Ovary (tissue), 9 donors: ENCODE measurements around the gene TMEM135. TPM values are rescaled to one million over a fixed set of nuclear protein-coding genes. Genes with fewer than 3 reads are reported as not detected.
A peak's percentile ranks its signal among the peaks of the same experiment; 100 is the strongest.

Source experiments
- DNase-seq, 5 donors: peaks; one replicate each; pipeline ENCODE4 v3.0.0-alpha.2; 2019 to 2020
- H3K27ac ChIP-seq, 2 donors: fragments of 200-600 bp; one replicate each; pipeline versions ENCODE4 v1.5.1 to v1.8.0; 2019 to 2022
- H3K27me3 ChIP-seq: fragments of 200-600 bp; one replicate; pipeline ENCODE4 v1.8.0; 2022
- H3K36me3 ChIP-seq: fragments of 200-600 bp; sonication (generic); one replicate; pipeline ENCODE4 v1.5.1; 2019
- H3K4me1 ChIP-seq: one replicate; pipeline ENCODE4 v1.8.1; 2013; ENCODE audit warnings: mild to moderate bottlenecking, moderate library complexity; ENCODE audit not compliant: insufficient read depth
- H3K4me3 ChIP-seq: fragments of 200-600 bp; sonication (generic); one replicate; pipeline ENCODE4 v1.5.1; 2017
- H3K9me3 ChIP-seq, 2 donors: fragments of 200-600 bp in 1 of 2; sonication (generic) in 1 of 2; one replicate each; pipeline versions ENCODE4 v1.5.1 to v1.8.1; 2013 to 2019; ENCODE audit warnings: mild to moderate bottlenecking in 1 of 2, moderate library complexity in 1 of 2
- EP300 ChIP-seq: sonication (generic); formaldehyde crosslinking; IDR thresholded peaks from one replicate; pipeline ENCODE4 v1.6.1; 2017; ENCODE audit warnings: antibody characterized with exemption
- POLR2A ChIP-seq: fragments of 450-650 bp; IDR thresholded peaks from one replicate; pipeline ENCODE4 v1.6.1; 2017; ENCODE audit warnings: antibody characterized with exemption, mild to moderate bottlenecking, moderate library complexity
- WGBS, 3 donors: extraction: QIAGEN DNeasy Blood & Tissue Kit in 1 of 3; methylation state at CpG; one replicate each; pipeline versions ENCODE4 v1.1.5 to v1.1.7; 2013 to 2017; 5-methylcytosine and 5-hydroxymethylcytosine counted together
- intact Hi-C, 4 donors: fragments of 100-400 bp; cut with DNase I; formaldehyde crosslinking; loops; one replicate each; pipeline versions ENCODE4 v1.11.0 to v1.15.1; 2022 to 2023
- polyA plus RNA-seq, 2 donors: library from polyadenylated mRNA; stranded (reverse); fragments of 200-250 nt in 1 of 2; fragments of 350-450 nt in 1 of 2; fragmentation: Illumina TruSeq in 1 of 2; extraction: RNeasy Lipid Tissue Mini Kit (QIAGEN cat#74804) in 1 of 2; gene quantifications; one replicate each; pipeline ENCODE4 v1.2.3, GENCODE V29; 2013 to 2014
- total RNA-seq, 7 donors: library from RNA; depleted of rRNA in 2 of 7; stranded (reverse); fragments of >200 nt in 2 of 7; fragmentation: NEBNext Ultra II Directional in 3 of 7; extraction: Animal tissue kit (Norgen Biotek cat#: 25700) in 3 of 7; gene quantifications; one replicate each; pipeline versions ENCODE4 v1.1.0 to v1.2.4, GENCODE V29; 2016 to 2023
- TF ChIP-seq, protein P1 (sequence below), 3 donors: fragments of 450-650 bp in 2 of 3; fragments of 200-600 bp in 1 of 3; IDR thresholded peaks; one replicate each; pipeline versions ENCODE4 v1.5.1 to v1.8.0; 2016 to 2022; ENCODE audit warnings: antibody characterized with exemption in 3 of 3, mild to moderate bottlenecking in 1 of 3
- donor health status: DM: no; HTN: no; CAD: no; lungs with moderate emphysema.
- donor health status: DM: no; HTN: no; CAD: no.
- donor health status: Bipolar disorder and iron deficiency.
- donor health status: DM: yes; HTN: yes; CAD: no.
- donor health status: DM: no; HTN: no; CAD: no.
- donor health status: DM: yes; HTN: yes; CAD: no.

Gene TMEM135
- total and polyA plus RNA-seq, 9 donors, result 8.8 to 24.2 (median 19.6) TPM

DNA sequence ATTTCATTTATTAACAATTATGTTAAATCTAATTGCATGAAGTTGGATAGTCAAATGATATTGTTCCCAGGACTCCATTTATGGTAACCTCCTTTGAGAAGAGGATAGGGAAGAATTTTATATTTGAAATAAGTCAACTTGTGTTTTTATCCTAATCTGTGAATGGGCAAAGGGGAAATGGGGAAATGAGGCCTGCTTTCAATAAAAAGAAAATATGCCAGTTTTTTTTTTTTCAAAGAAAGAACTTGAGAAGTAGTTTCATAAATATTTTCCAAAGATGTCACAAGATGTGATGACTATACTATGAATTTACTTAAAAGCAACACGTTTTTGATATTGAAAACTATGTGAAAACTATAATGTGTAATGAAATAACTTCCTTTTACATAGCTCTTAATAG, 201.8 kb downstream of the TMEM135 start:
- H3K4me1 ChIP-seq, result peaks cover 2% of the 10 kb centered on the region
- WGBS, 3 donors, result 21 to 40% (median 36%) methylated on average over 1 of the region's 1 CpG
- no peaks in the 10 kb centered on the region for H3K36me3 ChIP-seq
- intact Hi-C loops, result no loop called here
- H3K27ac ChIP-seq, result peak overlapping the region in 1 of 2 donors; percentile 41
- DNase-seq, result no peak
- TF ChIP-seq POLR2A (no peak), EP300 (no peak)
- TF ChIP-seq, protein P1, sequence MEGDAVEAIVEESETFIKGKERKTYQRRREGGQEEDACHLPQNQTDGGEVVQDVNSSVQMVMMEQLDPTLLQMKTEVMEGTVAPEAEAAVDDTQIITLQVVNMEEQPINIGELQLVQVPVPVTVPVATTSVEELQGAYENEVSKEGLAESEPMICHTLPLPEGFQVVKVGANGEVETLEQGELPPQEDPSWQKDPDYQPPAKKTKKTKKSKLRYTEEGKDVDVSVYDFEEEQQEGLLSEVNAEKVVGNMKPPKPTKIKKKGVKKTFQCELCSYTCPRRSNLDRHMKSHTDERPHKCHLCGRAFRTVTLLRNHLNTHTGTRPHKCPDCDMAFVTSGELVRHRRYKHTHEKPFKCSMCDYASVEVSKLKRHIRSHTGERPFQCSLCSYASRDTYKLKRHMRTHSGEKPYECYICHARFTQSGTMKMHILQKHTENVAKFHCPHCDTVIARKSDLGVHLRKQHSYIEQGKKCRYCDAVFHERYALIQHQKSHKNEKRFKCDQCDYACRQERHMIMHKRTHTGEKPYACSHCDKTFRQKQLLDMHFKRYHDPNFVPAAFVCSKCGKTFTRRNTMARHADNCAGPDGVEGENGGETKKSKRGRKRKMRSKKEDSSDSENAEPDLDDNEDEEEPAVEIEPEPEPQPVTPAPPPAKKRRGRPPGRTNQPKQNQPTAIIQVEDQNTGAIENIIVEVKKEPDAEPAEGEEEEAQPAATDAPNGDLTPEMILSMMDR (IDR thresholded peaks at IDR 0.05), result no peak
- no peak overlapping the region for H3K4me3 ChIP-seq
- no peaks in the 10 kb centered on the region for H3K9me3 ChIP-seq
- no peaks in the 10 kb centered on the region for H3K27me3 ChIP-seq

DNA sequence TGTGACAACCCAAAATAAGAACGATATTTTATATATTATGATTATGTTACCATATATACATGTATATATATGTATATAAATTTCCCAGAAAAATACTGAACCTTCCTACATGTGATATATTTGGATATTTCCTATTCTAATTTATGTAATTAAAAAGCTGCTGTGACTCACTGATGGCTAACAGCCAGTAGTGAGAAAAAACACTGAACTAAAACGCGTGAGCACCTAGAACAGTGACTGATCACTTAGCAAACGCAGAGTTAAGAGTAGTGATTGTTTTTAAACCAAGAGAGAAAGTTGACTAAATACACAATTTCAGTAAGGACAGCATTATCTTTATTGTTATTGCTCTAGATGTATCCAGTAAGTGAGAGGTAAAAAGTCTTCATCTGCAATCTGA, 213.8 kb downstream of the TMEM135 start:
- TF ChIP-seq EP300, result no peak
- no peak for TF ChIP-seq POLR2A
- TF ChIP-seq, protein P1 (IDR thresholded peaks at IDR 0.05), result no peak
- Histone ChIP-seq H3K36me3 (no peaks in the 10 kb centered on the region), H3K27me3 (no peaks in the 10 kb centered on the region), H3K27ac (no peak overlapping the region), H3K9me3 (no peaks in the 10 kb centered on the region), H3K4me3 (no peak overlapping the region), H3K4me1 (no peaks in the 10 kb centered on the region)
- intact Hi-C loops, result no loop called here
- no peak for DNase-seq
- WGBS, 3 donors, result 78 to 84% (median 80%) methylated on average over 4 of the region's 4 CpGs

DNA sequence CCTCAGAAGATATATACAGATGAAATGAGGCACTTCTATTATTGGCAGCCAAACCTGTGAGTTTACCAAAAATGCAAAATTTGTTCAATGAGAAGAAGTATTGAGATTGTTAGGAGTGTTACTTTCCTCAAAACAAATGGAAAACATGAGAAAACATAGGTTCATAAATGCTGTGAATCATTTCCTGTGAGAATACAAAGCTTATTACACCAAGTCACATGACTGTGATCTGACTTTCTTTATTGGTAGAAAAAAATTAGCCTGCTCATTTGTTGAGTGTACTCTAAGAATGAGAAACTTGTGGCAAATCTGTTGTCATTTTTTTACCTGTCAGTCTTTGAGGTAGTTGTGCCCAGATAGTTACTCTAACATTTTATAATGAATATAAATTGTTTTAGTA, 215.1 kb downstream of the TMEM135 start:
- Histone ChIP-seq H3K4me3 (no peak overlapping the region), H3K4me1 (no peaks in the 10 kb centered on the region), H3K36me3 (no peaks in the 10 kb centered on the region), H3K27me3 (no peaks in the 10 kb centered on the region), H3K9me3 (no peaks in the 10 kb centered on the region), H3K27ac (no peak overlapping the region)
- intact Hi-C loops, result no loop called here
- no peak for TF ChIP-seq POLR2A
- TF ChIP-seq EP300, result no peak
- TF ChIP-seq, protein P1 (IDR thresholded peaks at IDR 0.05), result no peak
- DNase-seq, result no peak

DNA sequence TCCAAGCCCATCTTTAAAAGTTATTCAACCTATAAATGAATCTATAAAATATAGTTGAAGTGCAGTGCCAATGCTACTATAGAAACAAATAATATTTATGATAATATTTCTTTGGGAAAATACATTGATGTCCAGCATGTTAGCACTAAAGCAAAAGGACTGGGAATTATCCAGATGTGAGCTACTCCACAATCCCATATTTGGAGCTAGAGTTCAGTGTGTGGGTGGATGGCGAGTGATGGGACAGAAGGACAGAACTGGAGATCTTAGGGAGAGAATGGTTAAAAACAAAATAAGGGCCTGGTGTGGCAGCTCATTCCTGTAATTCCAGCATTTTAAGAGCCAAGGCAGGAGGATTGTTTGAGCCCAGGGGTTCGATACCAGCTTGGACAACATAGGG, 216.8 kb downstream of the TMEM135 start:
- Histone ChIP-seq H3K27me3 (no peaks in the 10 kb centered on the region), H3K27ac (no peak overlapping the region), H3K9me3 (no peaks in the 10 kb centered on the region), H3K4me1 (no peaks in the 10 kb centered on the region), H3K4me3 (no peak overlapping the region), H3K36me3 (no peaks in the 10 kb centered on the region)
- intact Hi-C loops, result no loop called here
- WGBS, 3 donors, result 85 to 88% (median 87%) methylated on average over 2 of the region's 2 CpGs
- no peak for DNase-seq
- TF ChIP-seq EP300 (no peak), POLR2A (no peak)
- TF ChIP-seq, protein P1 (IDR thresholded peaks at IDR 0.05), result no peak

DNA sequence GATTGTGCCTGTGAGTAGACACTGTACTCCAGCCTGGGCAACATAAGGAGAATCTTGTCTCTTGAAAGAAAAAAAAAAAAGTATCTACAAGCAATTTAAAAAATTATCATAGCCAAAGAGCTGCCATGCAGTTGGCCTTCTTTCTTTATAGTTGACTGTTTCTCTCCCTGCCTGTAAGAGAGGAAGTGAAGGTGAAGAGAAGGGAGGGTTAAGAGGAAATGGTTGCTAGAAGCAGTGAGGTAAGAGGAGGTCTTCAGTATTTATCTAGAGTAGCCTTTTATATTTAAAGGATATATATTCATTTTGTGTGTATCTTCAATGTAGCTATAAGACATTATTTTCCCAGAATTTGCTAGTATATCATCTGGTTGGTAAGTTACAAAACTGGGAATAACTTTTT, 217.9 kb downstream of the TMEM135 start:
- Histone ChIP-seq H3K4me3 (no peak overlapping the region), H3K9me3 (no peaks in the 10 kb centered on the region), H3K36me3 (no peaks in the 10 kb centered on the region), H3K27me3 (no peaks in the 10 kb centered on the region), H3K27ac (no peak overlapping the region), H3K4me1 (no peaks in the 10 kb centered on the region)
- intact Hi-C loops, result no loop called here
- TF ChIP-seq POLR2A (no peak), EP300 (no peak)
- TF ChIP-seq, protein P1 (IDR thresholded peaks at IDR 0.05), result no peak
- no peak for DNase-seq
